22Rv1 (cell line): ENCODE results near the gene PLCB1.

Experiments
- ZFX ChIP-seq: fragments of 450-650 bp; IDR thresholded peaks from 2 replicates; pipeline ENCODE4 v1.6.1; 2017; ENCODE audit warnings: antibody characterized with exemption, borderline replicate concordance
- TF ChIP-seq, protein P1 (sequence below): fragments of 450-650 bp; IDR thresholded peaks from 2 replicates; pipeline ENCODE4 v1.5.1; 2017; ENCODE audit warnings: mild to moderate bottlenecking

- TF ChIP-seq, protein P1, sequence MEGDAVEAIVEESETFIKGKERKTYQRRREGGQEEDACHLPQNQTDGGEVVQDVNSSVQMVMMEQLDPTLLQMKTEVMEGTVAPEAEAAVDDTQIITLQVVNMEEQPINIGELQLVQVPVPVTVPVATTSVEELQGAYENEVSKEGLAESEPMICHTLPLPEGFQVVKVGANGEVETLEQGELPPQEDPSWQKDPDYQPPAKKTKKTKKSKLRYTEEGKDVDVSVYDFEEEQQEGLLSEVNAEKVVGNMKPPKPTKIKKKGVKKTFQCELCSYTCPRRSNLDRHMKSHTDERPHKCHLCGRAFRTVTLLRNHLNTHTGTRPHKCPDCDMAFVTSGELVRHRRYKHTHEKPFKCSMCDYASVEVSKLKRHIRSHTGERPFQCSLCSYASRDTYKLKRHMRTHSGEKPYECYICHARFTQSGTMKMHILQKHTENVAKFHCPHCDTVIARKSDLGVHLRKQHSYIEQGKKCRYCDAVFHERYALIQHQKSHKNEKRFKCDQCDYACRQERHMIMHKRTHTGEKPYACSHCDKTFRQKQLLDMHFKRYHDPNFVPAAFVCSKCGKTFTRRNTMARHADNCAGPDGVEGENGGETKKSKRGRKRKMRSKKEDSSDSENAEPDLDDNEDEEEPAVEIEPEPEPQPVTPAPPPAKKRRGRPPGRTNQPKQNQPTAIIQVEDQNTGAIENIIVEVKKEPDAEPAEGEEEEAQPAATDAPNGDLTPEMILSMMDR: no peak
- TF ChIP-seq ZFX: no peak
Observed at GRCh38 chr20:8250539-8251200, 118.6 kb downstream of the PLCB1 start.
